ENCODE data around the gene SLC26A6.

- TF ChIP-seq, protein P1, sequence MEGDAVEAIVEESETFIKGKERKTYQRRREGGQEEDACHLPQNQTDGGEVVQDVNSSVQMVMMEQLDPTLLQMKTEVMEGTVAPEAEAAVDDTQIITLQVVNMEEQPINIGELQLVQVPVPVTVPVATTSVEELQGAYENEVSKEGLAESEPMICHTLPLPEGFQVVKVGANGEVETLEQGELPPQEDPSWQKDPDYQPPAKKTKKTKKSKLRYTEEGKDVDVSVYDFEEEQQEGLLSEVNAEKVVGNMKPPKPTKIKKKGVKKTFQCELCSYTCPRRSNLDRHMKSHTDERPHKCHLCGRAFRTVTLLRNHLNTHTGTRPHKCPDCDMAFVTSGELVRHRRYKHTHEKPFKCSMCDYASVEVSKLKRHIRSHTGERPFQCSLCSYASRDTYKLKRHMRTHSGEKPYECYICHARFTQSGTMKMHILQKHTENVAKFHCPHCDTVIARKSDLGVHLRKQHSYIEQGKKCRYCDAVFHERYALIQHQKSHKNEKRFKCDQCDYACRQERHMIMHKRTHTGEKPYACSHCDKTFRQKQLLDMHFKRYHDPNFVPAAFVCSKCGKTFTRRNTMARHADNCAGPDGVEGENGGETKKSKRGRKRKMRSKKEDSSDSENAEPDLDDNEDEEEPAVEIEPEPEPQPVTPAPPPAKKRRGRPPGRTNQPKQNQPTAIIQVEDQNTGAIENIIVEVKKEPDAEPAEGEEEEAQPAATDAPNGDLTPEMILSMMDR (IDR thresholded peaks at IDR 0.05), result no peak
- no peak for TF ChIP-seq POLR2A (IDR thresholded peaks at IDR 0.05)
Measured at GRCh38 chr3:48647714-48648113, 12.5 kb upstream of the SLC26A6 start.

Measured in Peyer's patch (tissue), 4 donors.